ENCODE measurements around the gene TNS3.

GRCh38 chr7:47574482-47575329 lies 7.2 kb downstream of the TNS3 start:
- TF ChIP-seq, protein P1, sequence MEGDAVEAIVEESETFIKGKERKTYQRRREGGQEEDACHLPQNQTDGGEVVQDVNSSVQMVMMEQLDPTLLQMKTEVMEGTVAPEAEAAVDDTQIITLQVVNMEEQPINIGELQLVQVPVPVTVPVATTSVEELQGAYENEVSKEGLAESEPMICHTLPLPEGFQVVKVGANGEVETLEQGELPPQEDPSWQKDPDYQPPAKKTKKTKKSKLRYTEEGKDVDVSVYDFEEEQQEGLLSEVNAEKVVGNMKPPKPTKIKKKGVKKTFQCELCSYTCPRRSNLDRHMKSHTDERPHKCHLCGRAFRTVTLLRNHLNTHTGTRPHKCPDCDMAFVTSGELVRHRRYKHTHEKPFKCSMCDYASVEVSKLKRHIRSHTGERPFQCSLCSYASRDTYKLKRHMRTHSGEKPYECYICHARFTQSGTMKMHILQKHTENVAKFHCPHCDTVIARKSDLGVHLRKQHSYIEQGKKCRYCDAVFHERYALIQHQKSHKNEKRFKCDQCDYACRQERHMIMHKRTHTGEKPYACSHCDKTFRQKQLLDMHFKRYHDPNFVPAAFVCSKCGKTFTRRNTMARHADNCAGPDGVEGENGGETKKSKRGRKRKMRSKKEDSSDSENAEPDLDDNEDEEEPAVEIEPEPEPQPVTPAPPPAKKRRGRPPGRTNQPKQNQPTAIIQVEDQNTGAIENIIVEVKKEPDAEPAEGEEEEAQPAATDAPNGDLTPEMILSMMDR (IDR thresholded peaks at IDR 0.05) = no peak
- no peak for TF ChIP-seq EZH2 (IDR thresholded peaks at IDR 0.05; ENCODE audit: borderline replicate concordance, insufficient read depth, low read depth, low read length, poor library complexity, severe bottlenecking)

All from B cell (primary cell).